Activated naive CD8-positive, alpha-beta T cell treated with anti-CD3 and anti-CD28 coated beads for 36 hours (primary cell): ENCODE data around the gene NIPAL3. TPM values are rescaled to one million over a fixed set of nuclear protein-coding genes. Genes with fewer than 3 reads are reported as not detected.
"Not testable (repeated sequence)": the region's sequence is repeated elsewhere in the genome, so short reads cannot be mapped to it uniquely, and the experiment has no call there.

Experiments used
- DNase-seq: peaks from one replicate; pipeline ENCODE4 v3.0.0; 2021
- H3K27ac Mint-ChIP-seq: one replicate; pipeline ENCODE4 v1.8.0; 2022; ENCODE audit warnings: mild to moderate bottlenecking, moderate library complexity, mixed read lengths
- H3K27me3 Mint-ChIP-seq: one replicate; pipeline ENCODE4 v1.8.0; 2022; ENCODE audit warnings: mild to moderate bottlenecking, mixed read lengths
- H3K36me3 Mint-ChIP-seq: one replicate; pipeline ENCODE4 v1.8.0; 2021; ENCODE audit warnings: mild to moderate bottlenecking, mixed read lengths
- H3K4me1 Mint-ChIP-seq: one replicate; pipeline ENCODE4 v1.8.0; 2021; ENCODE audit warnings: mixed read lengths
- H3K4me3 Mint-ChIP-seq: one replicate; pipeline ENCODE4 v1.8.0; 2022; ENCODE audit warnings: mild to moderate bottlenecking, moderate library complexity, mixed read lengths
- H3K9me3 Mint-ChIP-seq: one replicate; pipeline ENCODE4 v1.8.0; 2022; ENCODE audit warnings: mixed read lengths
- total RNA-seq, 2 experiments: library from RNA; stranded (reverse); gene quantifications; one replicate each; pipeline ENCODE4 v1.2.3, GENCODE V29; 2021

The NIPAL3 gene
- total RNA-seq, 2 experiments from 2014 or later = 34.7 to 37.2 TPM

DNA sequence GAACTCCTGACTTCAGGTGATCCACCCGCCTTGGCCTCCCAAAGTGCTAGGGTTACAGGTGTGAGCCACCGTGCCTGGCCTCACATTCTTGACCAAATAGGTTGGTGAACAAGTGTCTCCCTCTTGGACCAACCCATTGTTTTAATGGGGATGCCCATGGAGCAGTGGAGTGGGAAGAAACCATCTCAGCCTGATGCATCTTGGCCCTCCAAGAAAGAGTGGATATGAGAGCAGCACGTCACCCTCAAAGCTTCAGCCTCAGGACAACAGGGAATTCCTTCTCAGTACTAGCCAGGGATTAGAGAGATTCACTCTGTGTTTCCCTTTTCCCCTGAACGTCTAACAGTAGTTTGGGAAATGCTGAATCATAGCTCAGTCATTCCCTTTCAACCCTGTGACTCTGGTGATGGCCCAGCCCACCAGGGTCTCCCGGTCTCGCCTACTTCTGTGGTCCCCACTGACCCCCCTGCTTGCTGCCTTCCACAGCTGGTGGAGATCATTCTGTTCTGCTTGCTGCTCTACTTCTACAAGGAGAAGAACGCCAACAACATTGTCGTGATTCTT is 37.4 kb downstream of the NIPAL3 start:
- no peak overlapping the region for H3K4me3 Mint-ChIP-seq

GRCh38 chr1:24454673-24455072 is 39.1 kb downstream of the NIPAL3 start:
- H3K27ac Mint-ChIP-seq = no peak overlapping the region
- no peaks in the 10 kb centered on the region for H3K9me3 Mint-ChIP-seq
- H3K36me3 Mint-ChIP-seq = peaks cover 24% of the 10 kb centered on the region
- no peak overlapping the region for H3K4me3 Mint-ChIP-seq
- no peaks in the 10 kb centered on the region for H3K27me3 Mint-ChIP-seq
- DNase-seq = no peak
- peaks cover 3% of the 10 kb centered on the region for H3K4me1 Mint-ChIP-seq

More for the DNA sequence above, 37.4 kb downstream of the NIPAL3 start:
- no peak for DNase-seq
- Mint-ChIP-seq H3K27me3 (no peaks in the 10 kb centered on the region), H3K4me1 (no peaks in the 10 kb centered on the region), H3K9me3 (no peaks in the 10 kb centered on the region), H3K36me3 (peaks cover 17% of the 10 kb centered on the region), H3K27ac (no peak overlapping the region)

DNA sequence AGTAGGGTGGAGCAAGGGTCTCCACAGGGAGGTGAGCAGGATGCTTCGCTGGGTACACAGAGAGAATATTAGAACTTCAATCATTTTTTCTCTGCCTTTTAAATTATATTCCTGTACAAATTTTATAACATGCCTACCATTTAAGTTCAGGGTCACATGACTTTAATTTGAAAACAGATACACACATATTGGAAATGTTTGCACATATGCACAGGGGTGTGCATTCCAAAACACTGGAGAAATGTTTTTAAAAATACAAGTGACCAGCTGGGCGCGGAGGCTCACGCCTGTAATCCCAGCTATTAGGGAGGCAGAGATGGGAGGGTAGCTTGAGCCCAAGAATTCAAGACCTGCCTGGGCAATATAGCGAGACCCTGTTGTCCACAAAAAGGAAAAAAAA is 39.7 kb downstream of the NIPAL3 start:
- no peak for DNase-seq
- Mint-ChIP-seq H3K36me3 (peaks cover 30% of the 10 kb centered on the region), H3K27me3 (no peaks in the 10 kb centered on the region), H3K9me3 (no peaks in the 10 kb centered on the region), H3K27ac (no peak overlapping the region), H3K4me3 (no peak overlapping the region), H3K4me1 (peaks cover 7% of the 10 kb centered on the region)

DNA sequence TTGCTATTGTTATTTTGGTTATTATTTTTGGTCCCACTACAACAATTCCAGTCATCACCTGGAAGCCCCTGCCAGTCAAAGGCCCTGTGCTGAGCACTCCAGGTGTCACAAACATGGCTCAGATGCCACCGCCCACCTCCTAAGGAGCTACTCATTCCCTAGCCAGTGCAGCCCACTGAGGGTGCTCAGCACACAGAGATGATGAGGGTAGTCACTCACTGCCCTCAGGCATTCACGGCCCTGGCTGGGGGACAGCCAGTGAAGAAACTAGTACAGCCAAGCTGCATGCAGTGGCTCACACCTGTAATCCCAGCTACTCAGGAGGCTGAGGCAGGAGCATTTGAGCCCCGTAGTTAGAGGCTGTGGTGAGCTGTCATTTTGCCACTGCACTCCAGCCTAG is 42.3 kb downstream of the NIPAL3 start:
- no peak for DNase-seq
- Mint-ChIP-seq H3K27ac (no peak overlapping the region), H3K4me3 (no peak overlapping the region), H3K36me3 (peaks cover 51% of the 10 kb centered on the region), H3K4me1 (peaks cover 7% of the 10 kb centered on the region), H3K27me3 (no peaks in the 10 kb centered on the region), H3K9me3 (peaks cover 5% of the 10 kb centered on the region)

- H3K27ac Mint-ChIP-seq = no peak overlapping the region
- peaks cover 5% of the 10 kb centered on the region for H3K9me3 Mint-ChIP-seq
- no peak for DNase-seq
- peaks cover 18% of the 10 kb centered on the region for H3K4me1 Mint-ChIP-seq
- H3K4me3 Mint-ChIP-seq = no peak overlapping the region
- H3K27me3 Mint-ChIP-seq = no peaks in the 10 kb centered on the region
- peaks cover 58% of the 10 kb centered on the region for H3K36me3 Mint-ChIP-seq
These were observed 44.1 kb downstream of the NIPAL3 start for GRCh38 chr1:24459551-24460266.

DNA sequence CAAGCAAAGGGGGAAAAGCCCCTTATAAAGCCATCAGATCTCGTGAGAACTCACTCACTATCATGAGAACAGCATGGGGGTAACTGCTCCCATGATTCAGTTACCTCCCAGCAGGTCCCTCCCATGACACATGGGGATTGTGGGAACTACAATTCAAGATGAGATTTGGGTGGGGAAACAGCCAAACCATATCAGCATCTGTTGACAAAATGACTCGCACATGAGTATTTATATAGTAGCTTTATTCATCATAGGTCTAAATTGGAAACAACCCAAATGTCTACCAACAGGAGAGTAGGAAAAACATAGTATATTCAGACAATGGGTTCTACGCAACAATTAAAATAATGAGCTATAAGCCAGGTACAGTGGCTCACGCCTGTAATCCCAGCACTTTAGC is 46.5 kb downstream of the NIPAL3 start:
- DNase-seq, H3K27me3 Mint-ChIP-seq, H3K9me3 Mint-ChIP-seq, H3K4me3 Mint-ChIP-seq, H3K27ac Mint-ChIP-seq: not testable (repeated sequence)
- H3K36me3 Mint-ChIP-seq = peaks cover 60% of the 10 kb centered on the region
- H3K4me1 Mint-ChIP-seq = peaks cover 21% of the 10 kb centered on the region

DNA sequence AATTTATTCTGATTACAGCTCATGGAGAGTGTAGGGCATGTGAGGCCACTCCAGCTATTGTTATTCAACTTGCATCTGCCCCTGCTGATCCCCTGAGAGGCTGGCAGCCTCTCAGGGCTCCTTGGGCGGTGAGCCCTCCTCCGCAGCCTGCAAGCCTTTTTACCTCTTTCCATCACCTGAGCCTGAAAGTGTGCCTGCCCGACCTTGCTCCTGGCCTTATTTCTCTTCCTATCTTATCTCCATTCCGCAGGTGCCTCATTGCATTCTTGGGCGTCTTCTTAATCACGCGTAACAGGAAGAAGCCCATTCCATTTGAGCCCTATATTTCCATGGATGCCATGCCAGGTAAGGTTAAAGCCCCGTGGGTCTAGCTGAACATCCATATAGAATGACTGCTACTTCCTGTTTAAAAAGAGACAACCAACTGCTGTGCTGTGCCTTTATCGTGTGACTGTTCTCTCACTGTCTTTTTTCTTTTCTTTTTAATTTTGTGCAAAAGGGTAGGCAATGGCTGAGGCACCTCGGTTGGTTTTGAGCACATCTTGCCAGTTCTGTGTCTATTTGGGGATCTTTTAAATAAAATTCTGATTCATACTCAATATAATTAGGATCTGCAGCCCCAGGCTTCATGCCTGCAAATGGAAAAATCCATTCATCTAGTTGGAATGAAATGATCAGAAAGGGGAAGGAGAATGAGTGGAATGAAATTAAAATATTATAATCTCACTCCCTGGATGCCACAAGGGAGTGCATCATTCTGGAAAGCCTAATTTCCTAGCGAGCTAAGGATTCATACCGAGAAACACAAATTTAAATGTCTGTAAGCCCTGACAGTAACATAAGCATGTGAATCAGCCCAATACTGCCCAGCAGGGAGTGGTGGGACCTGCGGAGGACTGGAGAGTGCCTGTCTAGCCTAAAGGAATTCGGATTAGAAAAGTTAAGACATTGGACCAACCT is 48.5 kb downstream of the NIPAL3 start:
- H3K27me3 Mint-ChIP-seq = no peaks in the 10 kb centered on the region
- H3K27ac Mint-ChIP-seq = peak overlapping the region; percentile 75
- H3K9me3 Mint-ChIP-seq = peaks cover 5% of the 10 kb centered on the region
- H3K36me3 Mint-ChIP-seq = peaks cover 60% of the 10 kb centered on the region
- no peak overlapping the region for H3K4me3 Mint-ChIP-seq
- peaks cover 21% of the 10 kb centered on the region for H3K4me1 Mint-ChIP-seq
- no peak for DNase-seq

DNA sequence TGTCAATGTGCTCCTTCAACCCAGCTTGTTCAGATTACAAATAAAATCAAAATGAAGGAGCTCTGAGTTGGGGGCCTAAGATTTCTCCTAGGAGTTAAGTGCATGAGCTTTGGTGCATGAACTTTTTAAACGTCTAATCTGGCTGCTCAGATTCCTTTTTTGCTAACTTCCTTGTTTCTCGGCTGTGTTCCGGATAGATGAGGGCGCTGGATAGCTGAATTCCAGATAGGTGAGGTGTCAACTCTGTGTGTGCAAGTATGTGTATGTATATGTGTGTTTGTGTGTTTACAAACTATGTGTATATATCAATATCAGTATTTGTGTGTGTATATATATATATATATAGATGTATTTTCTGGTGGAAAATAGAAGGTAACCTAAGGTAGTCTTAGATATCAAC is 49.5 kb downstream of the NIPAL3 start:
- no peaks in the 10 kb centered on the region for H3K27me3 Mint-ChIP-seq
- H3K4me1 Mint-ChIP-seq = peaks cover 14% of the 10 kb centered on the region
- peak overlapping the region; percentile 39 for H3K27ac Mint-ChIP-seq
- peaks cover 5% of the 10 kb centered on the region for H3K9me3 Mint-ChIP-seq
- peaks cover 53% of the 10 kb centered on the region for H3K36me3 Mint-ChIP-seq
- DNase-seq = no peak
- no peak overlapping the region for H3K4me3 Mint-ChIP-seq

DNA sequence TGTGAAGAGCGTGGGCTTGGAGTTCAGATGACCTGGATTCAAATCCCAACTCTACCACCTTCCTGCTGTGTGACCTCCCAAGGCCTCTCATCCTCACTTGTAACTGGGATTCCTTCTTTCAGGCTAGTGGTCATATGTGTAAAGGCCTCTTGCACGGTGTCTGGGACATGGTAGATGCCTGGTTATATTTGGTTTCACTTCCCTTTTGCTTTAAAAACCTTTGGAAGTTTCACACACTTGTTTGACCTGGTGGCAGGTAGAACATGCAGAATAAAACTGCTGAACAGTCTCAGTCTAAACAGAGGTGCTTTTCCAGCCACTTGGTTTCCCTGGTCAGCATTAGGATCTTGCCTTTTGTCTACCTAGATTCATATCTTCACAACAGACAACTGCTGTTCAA is 50.0 kb downstream of the NIPAL3 start:
- H3K27me3 Mint-ChIP-seq = no peaks in the 10 kb centered on the region
- H3K4me3 Mint-ChIP-seq = no peak overlapping the region
- no peak overlapping the region for H3K27ac Mint-ChIP-seq
- peaks cover 4% of the 10 kb centered on the region for H3K9me3 Mint-ChIP-seq
- H3K4me1 Mint-ChIP-seq = peaks cover 14% of the 10 kb centered on the region
- no peak for DNase-seq
- peaks cover 48% of the 10 kb centered on the region for H3K36me3 Mint-ChIP-seq

GRCh38 chr1:24468685-24469316 is 53.2 kb downstream of the NIPAL3 start:
- Mint-ChIP-seq H3K36me3 (peaks cover 35% of the 10 kb centered on the region), H3K27me3 (no peaks in the 10 kb centered on the region), H3K4me1 (peaks cover 14% of the 10 kb centered on the region), H3K4me3 (no peak overlapping the region), H3K9me3 (no peaks in the 10 kb centered on the region), H3K27ac (no peak overlapping the region)
- DNase-seq = no peak

DNA sequence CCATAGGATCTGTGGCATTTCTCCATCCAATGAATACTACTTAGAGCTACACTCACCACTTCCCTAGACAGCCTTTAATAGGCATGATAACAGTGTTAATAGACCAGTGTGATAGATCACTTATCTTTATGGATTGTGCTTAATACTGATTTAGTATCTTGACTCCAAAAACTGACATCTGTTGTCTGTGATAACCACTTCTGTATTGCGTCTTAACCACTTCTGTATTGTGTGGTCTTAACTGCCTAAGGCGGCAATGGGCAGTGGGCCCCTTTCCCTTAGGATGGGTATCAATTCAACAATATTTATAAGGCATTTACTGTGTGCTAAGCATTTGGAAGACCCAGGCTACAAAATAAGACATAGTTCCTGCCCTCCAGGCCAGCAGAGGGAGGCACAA is 55.0 kb downstream of the NIPAL3 start:
- Mint-ChIP-seq H3K4me1 (peaks cover 5% of the 10 kb centered on the region), H3K36me3 (peaks cover 23% of the 10 kb centered on the region), H3K27me3 (no peaks in the 10 kb centered on the region), H3K9me3 (no peaks in the 10 kb centered on the region), H3K27ac (no peak overlapping the region), H3K4me3 (no peak overlapping the region)
- no peak for DNase-seq

DNA sequence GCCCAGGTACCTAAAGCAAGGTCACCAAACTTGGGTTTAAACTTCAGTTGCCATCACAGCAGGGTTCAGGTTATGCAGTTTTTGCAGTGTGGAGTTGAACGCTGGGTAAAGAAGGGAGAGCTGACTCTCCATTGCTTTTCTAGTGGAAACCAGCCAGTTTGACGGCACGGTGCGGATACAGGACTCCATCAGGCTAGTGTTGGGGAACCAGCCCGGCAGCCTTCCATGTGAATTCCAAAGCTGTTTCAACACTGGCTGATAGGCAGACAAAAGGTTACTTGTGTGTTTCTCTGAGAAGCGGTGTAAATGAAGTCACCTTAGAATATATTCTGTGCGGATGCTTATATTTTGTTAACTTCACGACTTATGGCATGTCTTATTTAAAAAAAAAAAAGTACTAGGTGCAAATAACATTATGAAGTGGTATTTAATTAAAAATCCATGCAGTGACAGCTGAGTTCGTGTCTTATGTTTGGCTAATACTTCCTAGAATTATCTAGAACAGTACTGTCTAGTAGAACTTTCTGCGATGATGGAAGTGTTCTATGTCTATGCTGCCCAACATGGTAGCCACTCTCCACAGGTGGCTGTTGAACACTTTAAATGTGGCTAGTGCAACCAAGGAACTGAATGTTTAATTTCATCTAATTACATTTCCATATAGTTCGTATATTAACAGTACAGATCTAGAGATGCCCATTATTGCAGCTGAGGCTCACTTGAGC is 57.1 kb downstream of the NIPAL3 start:
- H3K27ac Mint-ChIP-seq = no peak overlapping the region
- H3K4me1 Mint-ChIP-seq = peaks cover 17% of the 10 kb centered on the region
- H3K4me3 Mint-ChIP-seq = no peak overlapping the region
- H3K27me3 Mint-ChIP-seq = no peaks in the 10 kb centered on the region
- H3K36me3 Mint-ChIP-seq = peaks cover 19% of the 10 kb centered on the region
- no peaks in the 10 kb centered on the region for H3K9me3 Mint-ChIP-seq
- no peak for DNase-seq

GRCh38 chr1:24474193-24474592 is 58.6 kb downstream of the NIPAL3 start:
- H3K27me3 Mint-ChIP-seq = no peaks in the 10 kb centered on the region
- H3K9me3 Mint-ChIP-seq = no peaks in the 10 kb centered on the region
- DNase-seq = no peak
- H3K27ac Mint-ChIP-seq = no peak overlapping the region
- peaks cover 21% of the 10 kb centered on the region for H3K36me3 Mint-ChIP-seq
- peaks cover 18% of the 10 kb centered on the region for H3K4me1 Mint-ChIP-seq
- H3K4me3 Mint-ChIP-seq = no peak overlapping the region

DNA sequence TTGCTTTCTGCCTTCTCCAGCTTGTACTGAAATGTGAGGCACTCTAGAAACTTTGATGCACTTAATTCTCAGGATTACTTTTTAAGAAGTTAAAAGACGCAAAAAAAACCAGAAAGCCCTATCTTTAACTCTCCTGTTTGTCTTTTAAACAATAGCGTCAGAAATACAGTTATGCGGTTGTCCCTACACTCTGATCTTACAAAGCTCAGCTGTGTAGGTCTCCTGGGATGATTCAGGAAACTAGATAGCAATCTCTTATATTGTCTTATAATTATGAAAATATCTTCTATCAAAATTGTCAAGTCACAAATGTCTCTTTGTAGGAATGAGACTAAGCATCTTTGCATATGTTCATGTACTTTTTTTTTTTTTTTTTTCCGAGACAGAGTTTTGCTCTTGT is 60.1 kb downstream of the NIPAL3 start:
- no peak for DNase-seq
- no peak overlapping the region for H3K4me3 Mint-ChIP-seq
- H3K27me3 Mint-ChIP-seq = no peaks in the 10 kb centered on the region
- peak overlapping the region; percentile 38 for H3K27ac Mint-ChIP-seq
- peaks cover 28% of the 10 kb centered on the region for H3K36me3 Mint-ChIP-seq
- H3K9me3 Mint-ChIP-seq = no peaks in the 10 kb centered on the region
- peaks cover 21% of the 10 kb centered on the region for H3K4me1 Mint-ChIP-seq
